Heart left ventricle (tissue), 13 donors: ENCODE data around the gene ATP23.

Source experiments
- CTCF ChIP-seq, 12 donors: fragments of 200-600 bp; sonication (generic) in 4 of 12; IDR thresholded peaks; one replicate each; pipeline versions ENCODE4 v1.5.0 to v1.8.0; 2018 to 2022; ENCODE audit warnings: antibody characterized with exemption in 12 of 12, mild to moderate bottlenecking in 5 of 12
- POLR2A ChIP-seq, 2 donors: fragments of 450-650 bp; IDR thresholded peaks; one replicate each; pipeline ENCODE4 v1.6.1; 2017; ENCODE audit warnings: antibody characterized with exemption in 2 of 2, mild to moderate bottlenecking in 2 of 2, moderate library complexity in 2 of 2
- donor health status: ischemic (EF 13 %, LVEDD 7.1; RV severe dilation, severe dysfunction).
- donor health status: DM: no; HTN: yes; CAD: no.
- donor health status: DM: no; HTN: no; CAD: no.
- donor health status: ischemic (EF 25% LVEDD 6.9; RV normal size, moderate dysfunction).
- donor health status: ischemic (EF 25% LVEDD 5.7; RV mildly dilated, moderate dysfunction).
- donor health status: ischemic (EF 35%, LVEDD 5.7; RV mildly dilated, moderate dysfunction).
- donor health status: nonischemic (EF 11% LVEDD 7.7; RV severe dilation, severe dysfunction).
- donor health status: DM: yes; HTN: yes; CAD: no.
- donor health status: PGD.
- donor health status: ischemic (EF 29% LVEDD 5.4; RV normal size, mild dysfunction).
- donor health status: nonischemic (EF 23%, LVEDD 6.1; RV moderate dilation, normal function).

- no peak for TF ChIP-seq POLR2A (IDR thresholded peaks at IDR 0.05)
- TF ChIP-seq CTCF (IDR thresholded peaks at IDR 0.05), result no peak
Measured at GRCh38 chr12:57902478-57902969, 38.8 kb upstream of the ATP23 start.
